Measurements from ENCODE around the gene MYOCD.

DNA sequence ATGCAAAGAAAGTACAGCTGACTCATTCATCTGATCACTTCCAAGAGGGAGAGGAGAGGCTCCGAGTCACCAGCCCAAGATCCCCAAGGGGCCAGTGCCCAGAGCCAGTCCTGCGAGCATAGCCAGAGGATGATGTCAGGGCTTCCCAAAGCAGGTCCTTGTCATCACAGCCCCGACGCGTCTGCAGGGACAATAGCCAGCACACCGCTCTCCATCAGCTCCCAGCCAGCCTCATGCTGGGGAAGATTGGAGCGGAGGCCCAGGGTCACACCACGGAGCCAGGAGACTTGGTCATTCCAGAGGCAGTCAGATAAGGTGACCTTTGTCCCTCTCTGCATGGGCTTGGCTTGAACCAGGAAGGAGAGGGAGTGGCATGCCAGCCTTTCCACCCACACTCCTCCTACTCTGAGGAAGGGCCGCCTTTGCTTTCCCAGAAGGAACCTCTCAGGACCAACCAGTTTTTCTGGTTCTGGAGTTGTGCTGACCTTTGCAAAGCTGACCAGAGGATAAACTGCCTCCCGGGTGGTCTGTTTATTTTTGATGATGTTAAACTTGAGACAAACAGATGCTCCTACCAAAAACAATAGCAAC is 65.3 kb downstream of the MYOCD start:
- TF ChIP-seq EZH2phosphoT487 (IDR thresholded peaks at IDR 0.05; ENCODE audit: insufficient read depth, low read depth) (no peak), EZH2 (IDR thresholded peaks at IDR 0.05; ENCODE audit: insufficient read depth, poor library complexity, severe bottlenecking) (no peak)
